Activated CD4-positive, alpha-beta T cell treated with anti-CD3 and anti-CD28 coated beads, Interleukin-2, amount 10 ng/mL, durations not matched to agents 7 days and 5 days (primary cell): ENCODE data around the gene HERC4. TPM values are rescaled to one million over a fixed set of nuclear protein-coding genes. Genes with fewer than 3 reads are reported as not detected.
A peak's percentile ranks its signal among the peaks of the same experiment; 100 is the strongest.

Experiments
- CTCF ChIA-PET: fragments of 350-600 bp; sonication (Branson Sonifier 250); formaldehyde crosslinking; loops from one replicate; lab custom pipeline; 2021; ENCODE audit warnings: antibody characterized with exemption; lab: Charles Lee
- POLR2A ChIA-PET: fragments of 350-600 bp; sonication (Branson Sonifier 250); formaldehyde crosslinking; loops from one replicate; lab custom pipeline; 2021; ENCODE audit warnings: antibody characterized with exemption; lab: Charles Lee
- DNase-seq: peaks from one replicate; pipeline ENCODE4 v3.0.0-alpha.2; 2020
- H3K27ac Mint-ChIP-seq: one replicate; pipeline ENCODE4 v1.8.0; 2021; ENCODE audit warnings: mild to moderate bottlenecking, moderate library complexity, mixed read lengths
- H3K27me3 Mint-ChIP-seq: one replicate; pipeline ENCODE4 v1.8.0; 2021; ENCODE audit warnings: mixed read lengths
- H3K36me3 Mint-ChIP-seq: one replicate; pipeline ENCODE4 v1.8.0; 2021; ENCODE audit warnings: low read depth, mixed read lengths
- H3K4me1 Mint-ChIP-seq: one replicate; pipeline ENCODE4 v1.8.0; 2021; ENCODE audit warnings: mixed read lengths
- H3K4me3 Mint-ChIP-seq: one replicate; pipeline ENCODE4 v1.8.0; 2021; ENCODE audit warnings: mild to moderate bottlenecking, moderate library complexity, mixed read lengths
- H3K9me3 Mint-ChIP-seq: one replicate; pipeline ENCODE4 v1.8.0; 2021; ENCODE audit warnings: mixed read lengths
- total RNA-seq, 2 experiments: library from RNA; stranded (reverse); gene quantifications; one replicate each; pipeline ENCODE4 v1.2.3, GENCODE V29; 2021

HERC4 gene
- total RNA-seq, 2 experiments from 2014 or later, result 53.8 to 58.3 TPM

GRCh38 chr10:68073631-68074030 is 1.5 kb downstream of the HERC4 start:
- CTCF ChIA-PET, result interaction anchor here (0.5 kb wide), 1 partner anchor 136 kb away, joined by 5 read pairs; no protein-coding TSS in a partner anchor
- Mint-ChIP-seq H3K27me3 (no peaks in the 10 kb centered on the region), H3K4me3 (peak overlapping the region; percentile 89), H3K27ac (peak overlapping the region; percentile 89), H3K9me3 (peaks cover 5% of the 10 kb centered on the region), H3K36me3 (peaks cover 20% of the 10 kb centered on the region), H3K4me1 (peaks cover 39% of the 10 kb centered on the region)
- POLR2A ChIA-PET, result no interaction called here
- no peak for DNase-seq

GRCh38 chr10:68067508-68067907 is 7.6 kb downstream of the HERC4 start:
- no peak for DNase-seq
- Mint-ChIP-seq H3K36me3 (peaks cover 27% of the 10 kb centered on the region), H3K9me3 (no peaks in the 10 kb centered on the region), H3K4me1 (peaks cover 21% of the 10 kb centered on the region), H3K27me3 (no peaks in the 10 kb centered on the region), H3K4me3 (no peak overlapping the region), H3K27ac (no peak overlapping the region)
- POLR2A ChIA-PET, result interaction anchor here (0.6 kb wide), 1 partner anchor 159 kb away, joined by 4 read pairs; no protein-coding TSS in a partner anchor
- CTCF ChIA-PET, result interaction anchor here (1.4 kb wide), 3 partner anchors 15 to 19 kb away, joined by 3 to 4 read pairs (median 3); no protein-coding TSS in a partner anchor

- Mint-ChIP-seq H3K4me3 (no peak overlapping the region), H3K27me3 (no peaks in the 10 kb centered on the region), H3K36me3 (peaks cover 28% of the 10 kb centered on the region), H3K27ac (no peak overlapping the region), H3K4me1 (peaks cover 20% of the 10 kb centered on the region), H3K9me3 (no peaks in the 10 kb centered on the region)
- ChIA-PET POLR2A (no interaction called here), CTCF (interaction anchor here (1.4 kb wide), 3 partner anchors 14 to 19 kb away, joined by 3 to 4 read pairs (median 3); no protein-coding TSS in a partner anchor)
- DNase-seq, result no peak
These were observed 8.1 kb downstream of the HERC4 start for GRCh38 chr10:68067029-68067428.

- Mint-ChIP-seq H3K4me1 (peaks cover 2% of the 10 kb centered on the region), H3K4me3 (no peak overlapping the region), H3K9me3 (no peaks in the 10 kb centered on the region), H3K27ac (no peak overlapping the region), H3K36me3 (peaks cover 5% of the 10 kb centered on the region), H3K27me3 (no peaks in the 10 kb centered on the region)
- POLR2A ChIA-PET, result interaction anchor here (0.6 kb wide), 1 partner anchor 21 kb away, joined by 3 read pairs; no protein-coding TSS in a partner anchor
- DNase-seq, result no peak
- CTCF ChIA-PET, result interaction anchor here (0.6 to 1.3 kb wide), 5 partner anchors 13 to 320 kb away, joined by 3 to 5 read pairs (median 3); no protein-coding TSS in a partner anchor
These were observed 21.5 kb downstream of the HERC4 start for GRCh38 chr10:68053553-68053952.

GRCh38 chr10:68052463-68052862 is 22.6 kb downstream of the HERC4 start:
- CTCF ChIA-PET, result interaction anchor here (0.6 to 1.3 kb wide), 4 partner anchors 15 to 845 kb away, joined by 3 to 4 read pairs (median 3); no protein-coding TSS in a partner anchor
- peaks cover 5% of the 10 kb centered on the region for H3K36me3 Mint-ChIP-seq
- H3K27ac Mint-ChIP-seq, result no peak overlapping the region
- DNase-seq, result no peak
- POLR2A ChIA-PET, result no interaction called here
- H3K4me3 Mint-ChIP-seq, result no peak overlapping the region
- no peaks in the 10 kb centered on the region for H3K27me3 Mint-ChIP-seq
- no peaks in the 10 kb centered on the region for H3K9me3 Mint-ChIP-seq
- peaks cover 2% of the 10 kb centered on the region for H3K4me1 Mint-ChIP-seq

GRCh38 chr10:68049289-68050078 is 25.6 kb downstream of the HERC4 start:
- Mint-ChIP-seq H3K27ac (no peak overlapping the region), H3K4me1 (peaks cover 4% of the 10 kb centered on the region), H3K36me3 (peaks cover 7% of the 10 kb centered on the region), H3K9me3 (no peaks in the 10 kb centered on the region), H3K4me3 (no peak overlapping the region), H3K27me3 (no peaks in the 10 kb centered on the region)
- ChIA-PET POLR2A (no interaction called here), CTCF (no interaction called here)
- no peak for DNase-seq

GRCh38 chr10:68047554-68048327 is 27.3 kb downstream of the HERC4 start:
- ChIA-PET CTCF (interaction anchor here (0.6 to 1.9 kb wide), 4 partner anchors 9 to 485 kb away, joined by 3 to 6 read pairs (median 4); no protein-coding TSS in a partner anchor), POLR2A (no interaction called here)
- Mint-ChIP-seq H3K4me3 (no peak overlapping the region), H3K27me3 (no peaks in the 10 kb centered on the region), H3K36me3 (peaks cover 10% of the 10 kb centered on the region), H3K9me3 (no peaks in the 10 kb centered on the region), H3K4me1 (peaks cover 7% of the 10 kb centered on the region), H3K27ac (no peak overlapping the region)
- no peak for DNase-seq

GRCh38 chr10:68047122-68047521 is 28.0 kb downstream of the HERC4 start:
- ChIA-PET POLR2A (no interaction called here), CTCF (interaction anchor here (0.6 to 1.9 kb wide), 3 partner anchors 10 to 486 kb away, joined by 3 to 6 read pairs (median 4); no protein-coding TSS in a partner anchor)
- H3K36me3 Mint-ChIP-seq, result peaks cover 10% of the 10 kb centered on the region
- H3K4me1 Mint-ChIP-seq, result peaks cover 8% of the 10 kb centered on the region
- H3K27ac Mint-ChIP-seq, result no peak overlapping the region
- H3K9me3 Mint-ChIP-seq, result no peaks in the 10 kb centered on the region
- no peaks in the 10 kb centered on the region for H3K27me3 Mint-ChIP-seq
- DNase-seq, result no peak
- no peak overlapping the region for H3K4me3 Mint-ChIP-seq

GRCh38 chr10:68046642-68047041 is 28.4 kb downstream of the HERC4 start:
- Mint-ChIP-seq H3K36me3 (peaks cover 10% of the 10 kb centered on the region), H3K4me1 (peaks cover 8% of the 10 kb centered on the region), H3K27me3 (no peaks in the 10 kb centered on the region), H3K4me3 (no peak overlapping the region), H3K27ac (no peak overlapping the region), H3K9me3 (no peaks in the 10 kb centered on the region)
- CTCF ChIA-PET, result interaction anchor here (0.6 to 1.9 kb wide), 2 partner anchors 10 to 29 kb away, joined by 3 to 6 read pairs; no protein-coding TSS in a partner anchor
- POLR2A ChIA-PET, result no interaction called here
- DNase-seq, result no peak

GRCh38 chr10:68043030-68043429 is 32.1 kb downstream of the HERC4 start:
- no peaks in the 10 kb centered on the region for H3K9me3 Mint-ChIP-seq
- H3K4me3 Mint-ChIP-seq, result no peak overlapping the region
- POLR2A ChIA-PET, result no interaction called here
- no peaks in the 10 kb centered on the region for H3K27me3 Mint-ChIP-seq
- DNase-seq, result no peak
- H3K4me1 Mint-ChIP-seq, result peaks cover 8% of the 10 kb centered on the region
- H3K36me3 Mint-ChIP-seq, result peaks cover 16% of the 10 kb centered on the region
- CTCF ChIA-PET, result no interaction called here
- no peak overlapping the region for H3K27ac Mint-ChIP-seq

- Mint-ChIP-seq H3K27me3 (no peaks in the 10 kb centered on the region), H3K4me3 (no peak overlapping the region), H3K27ac (no peak overlapping the region), H3K36me3 (peaks cover 36% of the 10 kb centered on the region), H3K9me3 (no peaks in the 10 kb centered on the region), H3K4me1 (no peaks in the 10 kb centered on the region)
- no peak for DNase-seq
- ChIA-PET POLR2A (no interaction called here), CTCF (interaction anchor here (0.8 kb wide), 1 partner anchor 21 kb away, joined by 3 read pairs; no protein-coding TSS in a partner anchor)
These were observed 43.0 kb downstream of the HERC4 start for GRCh38 chr10:68032113-68032512.

GRCh38 chr10:68027429-68027828 is 47.7 kb downstream of the HERC4 start:
- H3K27ac Mint-ChIP-seq, result no peak overlapping the region
- no peaks in the 10 kb centered on the region for H3K27me3 Mint-ChIP-seq
- H3K4me3 Mint-ChIP-seq, result no peak overlapping the region
- H3K9me3 Mint-ChIP-seq, result peaks cover 3% of the 10 kb centered on the region
- CTCF ChIA-PET, result interaction anchor here (0.6 kb wide), 1 partner anchor 179 kb away, joined by 3 read pairs; no protein-coding TSS in a partner anchor
- peaks cover 4% of the 10 kb centered on the region for H3K4me1 Mint-ChIP-seq
- peaks cover 31% of the 10 kb centered on the region for H3K36me3 Mint-ChIP-seq
- POLR2A ChIA-PET, result no interaction called here
- DNase-seq, result no peak
